Astrocyte (in vitro differentiated cells and primary cell): ENCODE data around the gene CCDC141. TPM values are rescaled to one million over a fixed set of nuclear protein-coding genes. Genes with fewer than 3 reads are reported as not detected.

Experiments used
- DNase-seq: peaks from one replicate; pipeline ENCODE4 v3.0.0-alpha.2; 2010; ENCODE audit warnings: low read depth
- FAIRE-seq: peaks from 2 replicates; lab custom pipeline; 2011; peaks lifted over from hg19 to GRCh38; lab: Jason Lieb, UNC
- H2AFZ ChIP-seq: 2 replicates; pipeline ENCODE4 v1.6.0; 2012; ENCODE audit warnings: low read depth, low read length, inconsistent platforms
- H3K27ac ChIP-seq: 2 replicates; pipeline ENCODE4 v1.5.1; 2011; ENCODE audit warnings: low read depth, low read length, inconsistent platforms
- H3K27me3 ChIP-seq: 2 replicates; pipeline ENCODE4 v1.6.0; 2011; ENCODE audit warnings: low read length, inconsistent platforms; ENCODE audit not compliant: insufficient read depth
- H3K36me3 ChIP-seq: 2 replicates; pipeline ENCODE4 v1.5.1; 2011; ENCODE audit warnings: low read length, inconsistent platforms; ENCODE audit not compliant: insufficient read depth
- H3K4me1 ChIP-seq: 2 replicates; pipeline ENCODE4 v1.5.1; 2011; ENCODE audit warnings: low read length, inconsistent platforms; ENCODE audit not compliant: insufficient read depth
- H3K4me2 ChIP-seq: 2 replicates; pipeline ENCODE4 v1.6.0; 2012; ENCODE audit warnings: low read length, inconsistent platforms
- H3K4me3 ChIP-seq: 2 replicates; pipeline ENCODE4 v1.5.1; 2011; ENCODE audit warnings: low read depth, mild to moderate bottlenecking, low read length, inconsistent platforms; ENCODE audit not compliant: insufficient read depth
- H3K79me2 ChIP-seq: 2 replicates; pipeline ENCODE4 v1.6.0; 2012; ENCODE audit warnings: mild to moderate bottlenecking, low read length, inconsistent platforms; ENCODE audit not compliant: insufficient read depth
- H3K9ac ChIP-seq: 2 replicates; pipeline ENCODE4 v1.6.0; 2012; ENCODE audit warnings: mild to moderate bottlenecking, low read length, inconsistent platforms
- H3K9me3 ChIP-seq: 2 replicates; pipeline ENCODE4 v1.5.1; 2012; ENCODE audit warnings: low read depth, mild to moderate bottlenecking, low read length, inconsistent platforms; ENCODE audit not compliant: insufficient read depth
- H4K20me1 ChIP-seq: 2 replicates; pipeline ENCODE4 v1.6.0; 2012; ENCODE audit warnings: low read length, inconsistent platforms; ENCODE audit not compliant: insufficient read depth
- H3K27ac Mint-ChIP-seq: one replicate; pipeline ENCODE4 v1.8.0; 2021; ENCODE audit warnings: mild to moderate bottlenecking, mixed read lengths; ENCODE audit not compliant: unreplicated experiment
- H3K27me3 Mint-ChIP-seq: one replicate; pipeline ENCODE4 v1.8.0; 2021; ENCODE audit warnings: low read depth, mixed read lengths; ENCODE audit not compliant: unreplicated experiment
- H3K36me3 Mint-ChIP-seq: one replicate; pipeline ENCODE4 v1.8.0; 2021; ENCODE audit warnings: low read depth, mixed read lengths; ENCODE audit not compliant: unreplicated experiment
- H3K4me1 Mint-ChIP-seq: one replicate; pipeline ENCODE4 v1.8.0; 2021; ENCODE audit warnings: low read depth, mixed read lengths; ENCODE audit not compliant: unreplicated experiment
- H3K4me3 Mint-ChIP-seq: one replicate; pipeline ENCODE4 v1.8.0; 2021; ENCODE audit warnings: mild to moderate bottlenecking, moderate library complexity, mixed read lengths; ENCODE audit not compliant: unreplicated experiment
- H3K9me3 Mint-ChIP-seq: one replicate; pipeline ENCODE4 v1.8.0; 2021; ENCODE audit warnings: mild to moderate bottlenecking, mixed read lengths; ENCODE audit not compliant: unreplicated experiment
- CTCF ChIP-seq: IDR thresholded peaks from 2 replicates; pipeline ENCODE4 v1.5.1; 2011; ENCODE audit warnings: low read depth, mild to moderate bottlenecking, inconsistent platforms, low read length, moderate library complexity; ENCODE audit not compliant: insufficient read depth
- EZH2 ChIP-seq: IDR thresholded peaks from 2 replicates; pipeline ENCODE4 v1.6.1; 2012; ENCODE audit warnings: mild to moderate bottlenecking, low read length, inconsistent platforms; ENCODE audit not compliant: insufficient read depth
- total RNA-seq: library from RNA; stranded (reverse); gene quantifications from 2 replicates; pipeline ENCODE4 v1.2.1, GENCODE V29; 2021

The CCDC141 gene
- total RNA-seq, 1 donor from 2014 or later = 0.18 TPM

- no peak for FAIRE-seq
- Histone ChIP-seq H3K27me3 (no peaks in the 10 kb centered on the region), H3K36me3 (no peaks in the 10 kb centered on the region), H4K20me1 (no peaks in the 10 kb centered on the region), H3K27ac (no peak overlapping the region), H3K4me3 (no peak overlapping the region), H3K4me1 (no peaks in the 10 kb centered on the region), H3K79me2 (no peaks in the 10 kb centered on the region), H3K9ac (no peak overlapping the region), H3K9me3 (no peaks in the 10 kb centered on the region), H3K4me2 (no peak overlapping the region), H2AFZ (no peak overlapping the region)
- DNase-seq = no peak
- Mint-ChIP-seq H3K36me3 (no peaks in the 10 kb centered on the region), H3K4me1 (no peaks in the 10 kb centered on the region), H3K27ac (no peak overlapping the region), H3K4me3 (no peak overlapping the region), H3K9me3 (no peaks in the 10 kb centered on the region), H3K27me3 (no peaks in the 10 kb centered on the region)
- no peak for TF ChIP-seq CTCF
- no peak for TF ChIP-seq EZH2
These were observed 98.5 kb downstream of the CCDC141 start for GRCh38 chr2:178951266-178952006.

- no peak for TF ChIP-seq EZH2
- TF ChIP-seq CTCF = no peak
- Histone ChIP-seq H3K27ac (no peak overlapping the region), H3K36me3 (no peaks in the 10 kb centered on the region), H3K27me3 (no peaks in the 10 kb centered on the region), H3K9ac (no peak overlapping the region), H3K79me2 (no peaks in the 10 kb centered on the region), H2AFZ (no peak overlapping the region), H3K4me2 (no peak overlapping the region), H3K9me3 (no peaks in the 10 kb centered on the region), H4K20me1 (no peaks in the 10 kb centered on the region), H3K4me1 (no peaks in the 10 kb centered on the region), H3K4me3 (no peak overlapping the region)
- Mint-ChIP-seq H3K9me3 (no peaks in the 10 kb centered on the region), H3K27me3 (no peaks in the 10 kb centered on the region), H3K4me1 (no peaks in the 10 kb centered on the region), H3K27ac (no peak overlapping the region), H3K36me3 (no peaks in the 10 kb centered on the region), H3K4me3 (no peak overlapping the region)
- DNase-seq (no peak), FAIRE-seq (no peak)
These were observed 100.4 kb downstream of the CCDC141 start for GRCh38 chr2:178949584-178949983.

GRCh38 chr2:178949151-178949550 lies 100.8 kb downstream of the CCDC141 start:
- H3K27me3 Mint-ChIP-seq = no peaks in the 10 kb centered on the region
- no peak for DNase-seq
- no peak overlapping the region for H2AFZ ChIP-seq
- no peak overlapping the region for H3K4me3 ChIP-seq
- H3K27ac ChIP-seq = no peak overlapping the region
- H3K9me3 Mint-ChIP-seq = no peaks in the 10 kb centered on the region
- H3K27ac Mint-ChIP-seq = no peak overlapping the region
- no peak for FAIRE-seq
- no peaks in the 10 kb centered on the region for H3K36me3 Mint-ChIP-seq
- no peaks in the 10 kb centered on the region for H3K9me3 ChIP-seq
- TF ChIP-seq EZH2 (no peak), CTCF (no peak)
- H3K4me2 ChIP-seq = no peak overlapping the region
- no peak overlapping the region for H3K4me3 Mint-ChIP-seq
- no peaks in the 10 kb centered on the region for H3K4me1 ChIP-seq
- no peaks in the 10 kb centered on the region for H3K27me3 ChIP-seq
- no peaks in the 10 kb centered on the region for H3K4me1 Mint-ChIP-seq
- H3K9ac ChIP-seq = no peak overlapping the region
- no peaks in the 10 kb centered on the region for H3K79me2 ChIP-seq
- H3K36me3 ChIP-seq = no peaks in the 10 kb centered on the region
- H4K20me1 ChIP-seq = no peaks in the 10 kb centered on the region
